Measurements from ENCODE around the gene STARD13. TPM values are rescaled to one million over a fixed set of nuclear protein-coding genes. Genes with fewer than 3 reads are reported as not detected.
A peak's percentile ranks its signal among the peaks of the same experiment; 100 is the strongest.

Gene STARD13
- total RNA-seq, 1 donor, result 28.2 TPM

DNA sequence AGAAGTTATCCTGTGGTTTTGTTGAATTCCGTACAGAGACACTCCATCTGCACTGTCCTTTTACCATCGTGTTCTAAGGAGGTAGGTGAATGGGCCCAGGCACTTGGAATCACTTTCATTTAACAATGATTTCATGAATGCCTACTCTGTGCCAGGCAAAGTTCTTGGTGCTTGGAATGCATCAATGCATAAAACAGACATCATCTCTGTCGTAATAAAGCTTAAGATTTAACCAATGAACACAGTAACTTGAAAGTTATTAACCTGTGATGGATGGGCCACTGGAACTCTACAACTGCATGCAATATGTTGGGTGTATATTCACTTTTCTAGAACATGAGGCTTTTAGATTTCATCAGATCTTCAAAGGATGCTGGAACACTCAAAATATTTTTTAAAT, 14.1 kb upstream of the STARD13 start:
- no peaks in the 10 kb centered on the region for H3K4me1 ChIP-seq (ENCODE audit: insufficient read depth, low read length)
- no peak overlapping the region for H3K4me3 ChIP-seq (ENCODE audit: insufficient read depth, low read length)
- no peak overlapping the region for H2AFZ ChIP-seq (ENCODE audit: low read length)
- H3K79me2 ChIP-seq (ENCODE audit: insufficient read depth, low read length), result no peaks in the 10 kb centered on the region
- no peaks in the 10 kb centered on the region for H3K36me3 ChIP-seq (ENCODE audit: insufficient read depth, low read length)
- H3K27ac ChIP-seq (ENCODE audit: low read depth, low read length), result no peak overlapping the region
- H3K27me3 ChIP-seq (ENCODE audit: insufficient read depth, low read length), result no peaks in the 10 kb centered on the region
- TF ChIP-seq, protein P1, sequence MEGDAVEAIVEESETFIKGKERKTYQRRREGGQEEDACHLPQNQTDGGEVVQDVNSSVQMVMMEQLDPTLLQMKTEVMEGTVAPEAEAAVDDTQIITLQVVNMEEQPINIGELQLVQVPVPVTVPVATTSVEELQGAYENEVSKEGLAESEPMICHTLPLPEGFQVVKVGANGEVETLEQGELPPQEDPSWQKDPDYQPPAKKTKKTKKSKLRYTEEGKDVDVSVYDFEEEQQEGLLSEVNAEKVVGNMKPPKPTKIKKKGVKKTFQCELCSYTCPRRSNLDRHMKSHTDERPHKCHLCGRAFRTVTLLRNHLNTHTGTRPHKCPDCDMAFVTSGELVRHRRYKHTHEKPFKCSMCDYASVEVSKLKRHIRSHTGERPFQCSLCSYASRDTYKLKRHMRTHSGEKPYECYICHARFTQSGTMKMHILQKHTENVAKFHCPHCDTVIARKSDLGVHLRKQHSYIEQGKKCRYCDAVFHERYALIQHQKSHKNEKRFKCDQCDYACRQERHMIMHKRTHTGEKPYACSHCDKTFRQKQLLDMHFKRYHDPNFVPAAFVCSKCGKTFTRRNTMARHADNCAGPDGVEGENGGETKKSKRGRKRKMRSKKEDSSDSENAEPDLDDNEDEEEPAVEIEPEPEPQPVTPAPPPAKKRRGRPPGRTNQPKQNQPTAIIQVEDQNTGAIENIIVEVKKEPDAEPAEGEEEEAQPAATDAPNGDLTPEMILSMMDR (IDR thresholded peaks at IDR 0.05; ENCODE audit: extremely low read depth, low read depth, low read length), result no peak
- H4K20me1 ChIP-seq (ENCODE audit: insufficient read depth, low read length), result no peaks in the 10 kb centered on the region
- no peaks in the 10 kb centered on the region for H3K9me3 ChIP-seq (ENCODE audit: low read depth, low read length)
- no peak overlapping the region for H3K4me2 ChIP-seq (ENCODE audit: insufficient read depth, low read length)
- DNase-seq (ENCODE audit: insufficient read length, low spot score, missing footprints), result no peak

DNA sequence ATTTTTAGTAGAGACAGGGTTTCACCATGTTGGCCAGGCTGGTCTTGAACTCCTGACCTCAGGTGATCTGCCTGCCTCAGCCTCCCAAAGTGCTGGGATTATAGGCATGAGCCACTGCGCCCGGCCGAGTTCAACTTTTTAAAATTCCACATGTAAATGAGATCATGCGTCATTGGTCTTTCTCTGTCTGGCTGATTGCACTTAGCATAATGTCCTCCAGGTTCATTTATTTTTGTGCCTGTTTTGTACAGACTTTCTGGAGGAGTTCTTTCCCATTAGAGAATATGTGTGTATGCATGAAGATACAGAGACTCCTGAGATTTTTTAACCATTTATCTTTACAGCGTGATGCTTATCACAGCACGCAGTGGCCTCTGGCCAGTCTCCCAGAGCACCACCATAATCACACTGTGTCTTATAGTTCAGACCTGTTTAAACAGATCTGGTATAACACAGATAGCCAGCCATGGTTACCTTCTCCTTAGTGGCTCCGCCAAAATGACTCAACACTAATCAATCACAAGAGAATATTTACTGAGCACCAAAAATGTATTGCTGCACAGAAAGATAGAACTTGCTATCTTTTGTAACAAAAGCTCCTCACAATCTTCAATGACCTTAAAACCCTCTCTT, 11.4 kb upstream of the STARD13 start:
- H3K27me3 ChIP-seq (ENCODE audit: insufficient read depth, low read length), result no peaks in the 10 kb centered on the region
- H4K20me1 ChIP-seq (ENCODE audit: insufficient read depth, low read length), result no peaks in the 10 kb centered on the region
- H3K4me3 ChIP-seq (ENCODE audit: insufficient read depth, low read length), result no peak overlapping the region
- TF ChIP-seq, protein P1 (IDR thresholded peaks at IDR 0.05; ENCODE audit: extremely low read depth, low read depth, low read length), result no peak
- no peak overlapping the region for H2AFZ ChIP-seq (ENCODE audit: low read length)
- no peaks in the 10 kb centered on the region for H3K36me3 ChIP-seq (ENCODE audit: insufficient read depth, low read length)
- H3K79me2 ChIP-seq (ENCODE audit: insufficient read depth, low read length), result no peaks in the 10 kb centered on the region
- H3K4me2 ChIP-seq (ENCODE audit: insufficient read depth, low read length), result no peak overlapping the region
- H3K9me3 ChIP-seq (ENCODE audit: low read depth, low read length), result no peaks in the 10 kb centered on the region
- H3K4me1 ChIP-seq (ENCODE audit: insufficient read depth, low read length), result no peaks in the 10 kb centered on the region
- H3K27ac ChIP-seq (ENCODE audit: low read depth, low read length), result no peak overlapping the region
- no peak for DNase-seq (ENCODE audit: insufficient read length, low spot score, missing footprints)

DNA sequence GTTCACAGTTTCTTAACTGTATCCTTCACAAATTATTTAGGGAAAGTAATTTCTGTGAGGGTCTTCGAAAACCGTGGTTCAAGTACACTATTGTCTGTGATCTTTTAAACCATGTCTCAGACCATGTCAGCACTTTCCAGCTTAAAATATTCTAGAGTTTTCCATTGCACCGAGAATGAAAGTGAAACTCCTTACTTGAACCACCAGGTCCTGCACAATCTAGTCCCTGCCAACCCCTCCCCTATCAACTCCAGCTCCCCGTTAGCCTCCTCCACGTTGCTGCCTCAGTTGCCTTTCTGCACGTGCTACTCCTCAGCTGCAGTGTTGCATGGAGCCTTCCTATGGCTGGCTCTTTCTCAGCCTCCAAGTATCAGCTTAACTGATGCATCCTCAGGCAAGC, 7.2 kb upstream of the STARD13 start:
- H3K9me3 ChIP-seq (ENCODE audit: low read depth, low read length), result no peaks in the 10 kb centered on the region
- H3K27me3 ChIP-seq (ENCODE audit: insufficient read depth, low read length), result no peaks in the 10 kb centered on the region
- peak overlapping the region; percentile 79 for H2AFZ ChIP-seq (ENCODE audit: low read length)
- no peaks in the 10 kb centered on the region for H3K79me2 ChIP-seq (ENCODE audit: insufficient read depth, low read length)
- H3K4me1 ChIP-seq (ENCODE audit: insufficient read depth, low read length), result peaks cover 7% of the 10 kb centered on the region
- DNase-seq (ENCODE audit: insufficient read length, low spot score, missing footprints), result no peak
- H3K4me2 ChIP-seq (ENCODE audit: insufficient read depth, low read length), result peak overlapping the region; percentile 80
- H3K4me3 ChIP-seq (ENCODE audit: insufficient read depth, low read length), result peak overlapping the region; percentile 60
- H3K36me3 ChIP-seq (ENCODE audit: insufficient read depth, low read length), result no peaks in the 10 kb centered on the region
- H3K27ac ChIP-seq (ENCODE audit: low read depth, low read length), result no peak overlapping the region
- TF ChIP-seq, protein P1 (IDR thresholded peaks at IDR 0.05; ENCODE audit: extremely low read depth, low read depth, low read length), result no peak
- no peaks in the 10 kb centered on the region for H4K20me1 ChIP-seq (ENCODE audit: insufficient read depth, low read length)

DNA sequence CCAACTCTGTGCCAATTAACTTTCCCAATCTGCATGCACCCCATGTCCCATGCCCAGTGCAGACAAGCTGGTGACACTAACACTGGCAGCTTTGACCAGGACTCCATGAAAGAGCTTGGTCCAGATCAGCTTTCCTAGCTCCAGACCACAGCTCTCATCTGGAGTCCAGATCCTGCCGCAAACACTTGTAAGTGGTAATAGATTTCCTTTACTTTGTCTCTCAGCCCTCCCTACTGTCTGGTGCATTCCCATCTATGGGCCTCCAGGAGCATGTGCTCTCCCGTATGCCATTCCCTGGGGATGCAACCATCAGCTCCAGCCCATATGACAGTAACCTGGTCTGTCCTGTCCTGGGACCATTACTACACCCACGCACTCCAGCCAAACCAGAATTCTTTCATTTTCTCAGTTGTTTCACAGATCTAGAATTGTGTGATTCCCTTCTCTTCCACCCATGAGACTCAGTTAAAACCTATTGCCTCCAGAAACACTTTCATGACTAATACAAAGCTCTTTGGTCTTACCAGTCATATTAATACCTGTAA, 4.9 kb upstream of the STARD13 start:
- TF ChIP-seq, protein P1 (IDR thresholded peaks at IDR 0.05; ENCODE audit: extremely low read depth, low read depth, low read length), result no peak
- Histone ChIP-seq H3K4me3 (ENCODE audit: insufficient read depth, low read length) (no peak overlapping the region), H3K27me3 (ENCODE audit: insufficient read depth, low read length) (no peaks in the 10 kb centered on the region), H3K4me2 (ENCODE audit: insufficient read depth, low read length) (no peak overlapping the region), H3K27ac (ENCODE audit: low read depth, low read length) (peak overlapping the region; percentile 9), H3K36me3 (ENCODE audit: insufficient read depth, low read length) (no peaks in the 10 kb centered on the region), H3K9me3 (ENCODE audit: low read depth, low read length) (no peaks in the 10 kb centered on the region), H4K20me1 (ENCODE audit: insufficient read depth, low read length) (no peaks in the 10 kb centered on the region), H3K79me2 (ENCODE audit: insufficient read depth, low read length) (peaks cover 5% of the 10 kb centered on the region), H3K4me1 (ENCODE audit: insufficient read depth, low read length) (peaks cover 13% of the 10 kb centered on the region), H2AFZ (ENCODE audit: low read length) (no peak overlapping the region)
- DNase-seq (ENCODE audit: insufficient read length, low spot score, missing footprints), result peak; percentile 69
